Stimulated activated CD8-positive, alpha-beta memory T cell treated with anti-CD3 and anti-CD28 coated beads, Interleukin-7, amount 100 ng/mL, for 4 hours (primary cell): Measurements from ENCODE around the gene BRD7.

Source experiments
- DNase-seq, 2 donors: peaks; one replicate each; pipeline ENCODE4 v3.0.0-alpha.2; 2020; ENCODE audit warnings: low read depth in 2 of 2

BRD7 gene

DNA sequence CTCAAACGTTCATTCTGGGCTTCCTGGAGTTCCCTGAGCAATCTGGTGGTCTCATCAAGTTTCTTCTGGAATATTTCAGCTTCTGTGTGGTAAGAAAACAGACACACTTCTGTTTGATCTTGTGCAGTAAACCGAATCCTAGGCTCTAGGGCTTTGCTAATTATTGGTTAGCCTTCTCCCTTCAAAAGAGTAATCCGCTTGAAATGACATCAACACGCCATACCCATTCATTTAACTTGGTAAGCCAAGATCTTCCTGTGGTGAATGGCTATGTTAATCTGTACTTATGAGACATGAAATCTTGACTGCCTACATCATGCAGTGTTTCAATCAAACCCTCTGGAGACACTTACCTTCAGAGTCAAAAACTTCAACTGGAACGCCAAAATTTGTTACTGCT lies 48.5 kb downstream of the BRD7 start:
- no peak for DNase-seq

DNA sequence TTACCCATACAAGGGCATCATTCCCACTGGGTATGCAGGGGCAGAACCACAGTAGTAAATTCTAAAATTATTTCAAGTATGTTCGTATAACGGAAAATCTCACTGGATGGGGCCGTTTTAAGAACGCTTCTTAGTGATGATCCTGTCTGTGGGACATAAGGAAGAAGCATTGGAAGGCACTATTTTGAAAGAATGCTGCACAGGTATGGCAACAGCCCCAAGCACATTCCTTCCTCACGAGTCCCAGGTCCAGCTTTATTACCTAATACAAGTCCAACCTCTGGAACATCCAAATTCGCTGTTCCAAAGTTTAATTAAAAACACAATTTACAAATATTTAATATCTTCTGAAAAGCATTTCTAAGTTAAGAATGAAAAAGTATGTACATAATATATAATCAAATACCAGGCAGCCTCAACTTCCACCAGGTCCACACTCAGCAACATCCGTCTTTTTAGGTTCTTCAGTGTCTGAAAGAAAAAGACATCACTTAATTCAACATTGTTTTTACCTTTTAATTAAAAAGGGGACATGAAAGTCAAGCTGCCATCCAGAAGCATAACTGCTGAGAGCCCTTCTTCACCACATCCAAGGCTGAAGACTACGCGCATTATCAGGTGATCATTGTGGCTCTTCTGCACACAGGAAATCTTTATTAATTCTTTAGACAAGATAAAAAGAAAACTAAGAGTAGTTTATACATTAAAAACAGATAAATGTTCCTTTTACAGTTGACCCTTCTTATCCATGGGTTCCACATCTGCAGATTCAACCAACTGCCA lies 49.8 kb downstream of the BRD7 start:
- no peak for DNase-seq

DNA sequence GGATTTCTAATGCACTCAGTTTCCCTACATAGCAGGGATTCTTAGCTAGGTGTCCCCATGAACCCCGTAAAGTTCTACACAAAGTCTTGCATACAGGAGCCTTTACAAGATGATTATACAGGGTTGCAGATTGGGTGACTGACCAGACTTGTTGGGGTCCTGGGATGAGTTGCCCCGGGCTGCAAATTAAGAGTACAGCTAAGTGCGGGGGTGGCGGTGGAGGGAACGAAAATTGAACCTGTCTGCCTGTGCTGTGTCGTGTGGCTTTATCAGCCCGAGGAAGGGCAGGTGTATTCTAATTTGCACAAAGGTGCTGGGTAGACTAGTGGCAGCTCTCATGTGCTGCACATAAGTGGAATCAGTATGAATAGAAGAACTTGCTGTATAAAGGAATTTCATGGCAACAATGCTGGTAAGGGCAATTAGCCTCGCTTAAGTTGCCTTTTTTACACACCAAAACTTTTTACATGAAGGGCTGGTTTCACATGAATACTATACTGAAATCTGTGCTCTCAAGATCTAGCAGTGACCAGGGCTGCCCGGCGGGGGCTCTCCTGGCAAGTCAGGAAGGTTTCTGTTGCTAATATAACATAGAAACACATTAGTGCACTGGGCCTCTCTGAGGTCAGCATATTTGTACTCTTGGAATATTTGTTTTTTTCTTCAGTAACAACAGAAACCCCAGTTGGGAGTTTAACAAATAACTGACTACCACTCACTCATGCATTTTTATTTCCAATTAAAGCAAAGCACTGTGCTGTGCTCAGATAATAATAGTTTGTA lies 51.7 kb downstream of the BRD7 start:
- DNase-seq = no peak

DNA sequence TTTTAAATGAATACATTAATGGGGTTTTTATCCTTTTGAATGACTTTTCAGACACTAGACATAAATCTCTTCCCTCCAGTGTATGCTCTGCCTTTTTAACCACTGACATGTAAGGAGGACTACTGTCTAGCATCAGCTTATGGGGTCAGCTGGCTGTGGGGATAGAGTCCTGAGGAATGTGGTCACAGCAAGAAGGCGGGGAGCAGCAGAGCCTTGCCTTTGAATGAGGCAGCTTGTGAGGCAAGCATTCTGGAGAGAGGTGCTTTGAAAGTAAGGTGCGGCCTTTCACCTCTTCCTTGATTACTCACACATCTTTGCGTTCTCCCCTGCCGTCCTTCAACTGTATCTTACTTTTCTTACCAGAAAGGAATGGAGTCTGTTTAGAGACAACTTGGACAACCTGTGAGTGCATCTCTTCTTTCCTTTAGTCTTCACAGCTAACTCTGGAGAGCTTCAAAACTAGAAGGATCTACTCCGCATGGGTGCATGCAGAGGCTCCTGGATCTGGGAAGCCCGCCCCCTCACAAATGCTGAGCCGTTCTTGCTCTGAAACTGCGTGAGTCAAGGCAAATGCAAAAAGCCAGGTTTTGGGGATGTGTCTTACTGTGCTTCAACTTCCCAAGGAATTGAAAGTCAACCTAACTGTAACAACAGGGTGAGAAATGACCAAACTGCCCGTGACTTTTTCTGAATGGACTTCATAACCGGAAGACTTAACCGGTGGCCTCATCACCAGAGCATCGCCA lies 52.5 kb downstream of the BRD7 start:
- DNase-seq = no peak

DNA sequence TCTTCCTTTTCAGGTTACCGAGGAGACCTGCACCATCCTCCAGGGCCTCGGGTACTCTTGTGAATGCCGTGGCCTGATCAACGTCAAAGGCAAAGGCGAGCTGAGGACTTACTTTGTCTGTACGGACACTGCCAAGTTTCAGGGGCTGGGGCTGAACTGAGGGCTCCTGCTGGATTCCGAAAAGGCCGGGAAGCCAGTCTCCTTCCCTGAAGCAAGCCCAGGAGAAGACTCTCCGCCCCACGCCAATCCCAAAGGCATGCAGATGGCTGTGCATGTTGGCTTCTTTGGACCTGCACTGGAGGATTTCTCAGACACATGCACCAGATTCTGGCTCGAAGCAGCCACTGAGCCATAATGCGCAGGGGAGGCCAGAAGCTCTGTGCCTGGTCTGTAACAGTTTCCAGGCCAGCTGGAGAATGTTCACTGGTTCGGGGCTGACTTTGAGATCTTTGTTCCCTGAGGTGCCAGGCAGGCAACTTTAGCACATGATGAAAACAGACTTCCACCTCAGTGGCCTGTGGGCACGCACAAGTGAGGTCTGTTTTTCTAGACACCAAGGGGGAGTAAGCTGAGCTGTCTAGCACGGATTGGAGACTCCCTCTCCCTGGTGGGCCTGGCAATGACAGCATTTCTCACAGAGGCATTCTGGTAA lies 53.3 kb downstream of the BRD7 start:
- no peak for DNase-seq

DNA sequence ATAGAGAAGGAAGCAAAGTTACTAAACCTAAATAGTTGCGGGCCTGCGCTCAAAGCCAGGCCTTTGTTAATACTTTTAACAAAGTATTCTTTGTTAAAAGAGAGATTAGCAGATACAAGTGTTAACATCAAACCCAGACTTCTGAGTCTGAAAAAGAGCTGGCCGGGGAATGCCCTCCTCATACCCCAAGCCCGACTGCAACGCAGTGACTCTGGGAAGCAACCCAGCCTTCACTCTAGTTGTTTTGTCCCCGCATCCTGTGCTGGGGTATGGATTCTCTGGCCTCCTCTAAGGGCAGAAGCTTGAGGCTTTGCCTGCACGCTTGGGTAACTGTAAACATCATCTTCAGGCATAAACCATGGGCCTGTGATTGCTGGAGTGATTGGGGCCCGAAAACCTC lies 54.1 kb downstream of the BRD7 start:
- DNase-seq = no peak

DNA sequence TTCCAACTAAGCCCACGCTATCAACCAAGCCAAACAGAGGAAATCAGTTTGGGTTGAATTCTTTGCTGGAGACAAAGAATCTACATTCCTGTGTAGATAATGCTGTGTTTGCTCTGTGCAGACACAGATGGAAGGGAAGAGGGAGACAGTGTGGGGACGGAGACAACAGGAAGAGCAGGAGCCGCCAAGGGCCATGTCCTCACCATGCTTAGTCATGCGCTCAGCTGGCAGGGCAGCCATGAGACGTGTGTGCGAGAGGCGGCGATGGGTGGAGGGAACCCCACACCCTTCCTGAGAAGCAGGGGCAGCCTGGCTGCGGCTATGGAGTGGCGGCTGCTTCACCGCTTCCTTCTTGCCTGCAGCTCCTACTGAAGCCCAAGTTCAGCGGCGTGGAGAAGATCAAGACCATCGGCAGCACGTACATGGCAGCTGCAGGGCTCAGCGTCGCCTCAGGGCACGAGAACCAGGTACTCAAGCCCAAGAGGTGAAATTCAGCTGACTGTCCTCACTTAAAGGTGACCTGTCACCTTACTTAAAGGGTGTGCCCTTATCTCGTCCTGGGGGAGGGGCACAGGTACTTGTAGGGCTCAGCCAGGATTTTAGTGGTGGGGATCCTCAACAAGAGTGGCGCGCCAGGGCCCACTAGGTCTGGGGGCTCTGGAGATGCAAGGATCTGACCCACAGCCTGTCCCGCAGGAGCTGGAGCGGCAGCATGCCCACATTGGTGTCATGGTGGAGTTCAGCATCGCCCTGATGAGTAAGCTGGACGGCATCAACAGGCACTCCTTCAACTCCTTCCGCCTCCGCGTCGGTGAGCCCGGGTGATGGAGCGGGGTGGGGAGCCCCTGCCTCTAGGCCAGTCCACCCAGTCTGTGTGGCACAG lies 55.0 kb downstream of the BRD7 start:
- DNase-seq = peak in 1 of 2 donors; percentile 36

DNA sequence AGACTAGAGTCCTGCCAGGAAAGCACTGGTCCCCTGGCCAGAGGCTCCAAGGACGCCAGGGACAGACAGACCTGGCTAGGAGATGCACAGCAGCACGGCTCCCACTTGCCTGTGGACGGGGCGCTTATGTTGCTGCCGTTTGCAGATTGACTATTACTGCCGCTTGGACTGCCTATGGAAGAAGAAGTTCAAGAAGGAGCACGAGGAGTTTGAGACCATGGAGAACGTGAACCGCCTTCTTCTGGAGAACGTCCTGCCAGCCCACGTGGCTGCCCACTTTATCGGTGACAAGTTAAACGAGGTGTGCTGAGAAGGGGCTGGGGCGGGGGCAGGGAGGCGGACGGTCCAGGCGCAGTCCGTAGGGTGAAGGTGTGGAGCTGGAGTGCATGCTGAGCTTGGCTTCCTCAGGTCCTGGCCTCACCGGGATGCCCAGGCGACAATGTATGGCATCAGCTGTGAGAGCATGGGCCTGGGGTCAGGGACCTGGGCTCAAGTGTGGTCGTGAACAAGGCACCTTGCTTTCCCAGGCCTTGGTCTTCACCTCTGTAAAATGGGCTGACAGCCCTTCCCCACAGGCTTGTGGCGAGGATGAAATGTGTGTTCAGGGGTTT lies 56.8 kb downstream of the BRD7 start:
- DNase-seq = no peak

DNA sequence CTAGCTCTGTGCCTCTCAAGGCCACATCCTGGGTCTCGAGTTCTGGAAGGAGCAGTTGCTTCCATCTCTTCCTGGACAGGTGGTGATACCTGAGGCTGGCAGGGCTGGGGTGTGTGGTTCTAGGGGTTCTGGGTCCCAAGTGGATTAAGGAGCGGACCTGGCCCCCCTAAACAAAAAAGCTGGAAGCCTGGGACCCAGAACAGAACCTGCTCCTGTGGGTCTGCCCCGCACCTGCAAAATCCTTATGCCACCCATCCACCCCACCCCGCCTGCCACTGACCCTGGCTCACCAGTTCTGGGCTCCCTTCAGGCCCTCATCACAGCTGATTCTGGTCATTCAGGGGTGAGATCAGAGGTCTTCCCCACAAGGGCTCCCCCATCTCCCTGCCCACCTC lies 57.7 kb downstream of the BRD7 start:
- DNase-seq = no peak

DNA sequence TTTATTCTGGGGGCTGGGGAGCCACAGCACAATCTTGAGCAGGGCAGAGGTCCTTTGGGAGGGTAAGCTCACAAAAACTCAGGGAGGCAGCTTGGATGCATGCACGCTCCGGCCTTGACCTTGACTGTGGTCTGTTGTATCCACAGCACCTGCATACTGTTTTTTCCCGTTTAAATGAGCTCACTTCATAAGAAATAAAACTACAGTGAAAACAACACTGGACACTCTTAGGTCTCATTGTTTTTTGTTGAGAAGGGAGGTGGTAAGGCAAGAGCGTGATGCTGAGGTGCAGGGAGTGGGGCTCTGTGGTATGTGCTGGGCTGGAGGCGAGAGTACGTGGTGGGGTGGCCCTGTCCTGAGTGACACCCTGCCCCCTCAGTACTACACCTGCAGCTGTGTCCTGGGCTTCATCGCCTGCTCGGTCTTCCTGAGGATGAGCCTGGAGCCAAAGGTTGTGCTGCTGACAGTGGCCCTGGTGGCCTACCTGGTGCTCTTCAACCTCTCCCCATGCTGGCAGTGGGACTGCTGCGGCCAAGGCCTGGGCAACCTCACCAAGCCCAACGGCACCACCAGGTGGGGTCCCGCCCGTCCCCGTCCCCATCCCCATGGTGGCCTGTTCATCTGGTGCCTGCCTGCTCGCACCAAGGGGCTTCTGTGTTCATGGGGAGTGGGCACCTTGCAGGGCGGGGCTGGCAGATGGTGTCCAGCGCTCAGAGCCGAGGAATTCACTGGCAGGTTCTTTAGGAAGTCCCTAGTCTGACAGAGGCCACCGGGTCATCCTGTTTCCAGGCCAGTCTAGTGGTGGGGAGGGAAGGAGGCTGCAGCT lies 58.3 kb downstream of the BRD7 start:
- DNase-seq = no peak

DNA sequence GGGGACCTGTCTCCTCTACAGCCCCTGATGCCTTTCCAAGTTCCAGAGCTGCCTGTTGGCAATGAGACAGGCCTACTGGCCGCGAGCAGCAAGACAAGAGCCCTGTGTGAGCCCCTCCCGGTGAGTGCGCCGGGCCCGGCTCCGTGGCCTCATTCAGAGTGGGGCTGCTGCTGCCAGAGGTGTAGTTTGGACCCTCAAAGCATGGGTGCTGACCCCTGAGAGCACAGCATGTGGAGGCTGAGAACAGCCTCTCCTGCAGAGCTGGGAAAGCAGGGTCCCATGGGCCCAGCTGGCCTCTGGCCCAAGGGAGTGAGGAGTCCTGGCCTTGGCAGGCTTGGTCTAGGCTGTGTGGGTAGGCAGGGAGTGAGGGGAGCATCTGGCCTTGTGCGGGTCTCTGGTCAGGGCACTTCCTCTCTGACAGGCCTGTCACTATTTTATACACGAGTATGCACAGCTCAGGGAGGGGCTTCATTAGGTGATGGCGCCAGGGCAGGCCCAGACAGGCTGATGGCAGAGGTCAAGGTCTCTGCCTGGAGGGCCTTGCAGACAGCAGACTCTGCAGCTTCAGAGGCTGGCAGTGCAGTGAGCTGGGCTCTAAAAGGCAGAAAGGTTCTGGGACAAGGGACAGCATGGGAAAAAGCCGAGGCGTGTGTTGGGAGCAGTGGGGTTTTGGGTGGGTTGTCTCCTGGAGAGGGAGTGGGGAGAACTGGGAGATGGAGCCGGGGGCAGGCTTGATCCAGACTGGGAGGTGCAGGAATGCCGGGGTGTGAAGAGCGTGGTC lies 59.1 kb downstream of the BRD7 start:
- no peak for DNase-seq

DNA sequence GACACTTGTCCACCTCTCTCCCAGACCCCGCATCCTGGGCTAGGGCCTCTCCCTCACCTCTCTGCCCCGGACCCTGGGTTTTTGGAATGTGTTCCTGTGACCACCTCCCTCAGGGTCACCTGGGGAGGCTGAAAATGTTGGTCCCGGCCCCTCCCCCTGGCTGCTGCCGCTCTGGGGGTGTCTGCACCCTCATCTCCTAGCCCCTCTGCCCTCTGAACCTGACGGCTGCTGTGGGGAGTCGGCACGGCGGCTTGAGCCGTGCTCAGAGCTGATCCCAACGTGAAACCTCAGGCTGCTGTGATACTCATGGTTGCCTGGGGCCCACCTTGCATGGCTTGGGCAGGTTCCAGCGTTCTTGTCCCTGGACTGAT lies 59.6 kb downstream of the BRD7 start:
- DNase-seq = no peak

DNA sequence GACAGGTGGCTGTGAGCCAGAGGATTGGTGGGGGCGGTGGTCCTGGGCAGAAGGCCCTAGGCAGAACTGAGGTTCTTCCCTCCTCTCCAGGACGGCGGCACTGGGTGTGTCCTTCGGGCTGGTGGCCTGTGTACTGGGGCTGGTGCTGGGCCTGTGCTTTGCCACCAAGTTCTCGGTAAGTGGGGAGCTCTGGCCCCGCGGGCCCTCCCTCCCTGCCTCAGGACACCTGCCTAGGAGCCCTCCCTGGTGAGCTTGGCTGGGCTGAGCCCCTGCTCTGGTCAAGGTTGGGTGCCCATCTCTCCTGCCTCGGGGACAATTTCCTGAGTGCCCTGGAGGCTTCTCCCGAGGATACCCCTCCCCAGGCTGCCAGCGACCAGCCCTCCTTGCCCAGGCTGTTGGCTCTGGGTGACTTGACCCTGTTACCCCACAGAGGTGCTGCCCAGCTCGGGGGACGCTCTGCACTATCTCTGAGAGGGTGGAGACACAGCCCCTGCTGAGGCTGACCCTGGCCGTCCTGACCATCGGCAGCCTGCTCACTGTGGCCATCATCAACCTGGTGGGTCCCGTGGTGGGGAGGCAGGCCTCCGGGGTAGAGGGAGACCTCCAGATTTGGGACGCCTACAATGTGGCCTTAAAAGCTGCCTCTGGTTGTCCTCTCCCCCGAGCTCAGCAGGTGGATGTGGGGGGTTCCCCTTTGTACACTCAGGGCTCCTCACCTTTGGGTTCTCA lies 60.4 kb downstream of the BRD7 start:
- DNase-seq = no peak

DNA sequence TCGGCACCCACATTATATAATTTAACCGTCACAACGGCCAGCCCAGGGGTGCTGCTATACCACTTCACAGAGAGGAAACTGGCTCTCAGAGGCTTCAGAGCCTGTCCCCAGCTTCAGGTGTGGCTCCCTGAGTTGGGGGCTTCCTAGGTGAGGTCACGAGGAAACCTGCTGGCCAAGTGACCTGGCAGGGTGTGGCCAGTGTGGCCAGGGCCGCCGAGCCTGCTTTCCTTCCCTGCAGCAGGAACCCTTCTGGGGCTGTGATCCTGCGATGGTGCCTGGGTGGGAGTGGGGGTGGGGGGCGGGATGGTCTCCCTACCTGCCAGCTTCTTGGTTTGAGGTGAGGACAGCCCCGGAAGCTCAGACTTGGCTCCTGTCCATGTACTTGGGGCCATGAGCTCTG lies 62.5 kb downstream of the BRD7 start:
- no peak for DNase-seq

DNA sequence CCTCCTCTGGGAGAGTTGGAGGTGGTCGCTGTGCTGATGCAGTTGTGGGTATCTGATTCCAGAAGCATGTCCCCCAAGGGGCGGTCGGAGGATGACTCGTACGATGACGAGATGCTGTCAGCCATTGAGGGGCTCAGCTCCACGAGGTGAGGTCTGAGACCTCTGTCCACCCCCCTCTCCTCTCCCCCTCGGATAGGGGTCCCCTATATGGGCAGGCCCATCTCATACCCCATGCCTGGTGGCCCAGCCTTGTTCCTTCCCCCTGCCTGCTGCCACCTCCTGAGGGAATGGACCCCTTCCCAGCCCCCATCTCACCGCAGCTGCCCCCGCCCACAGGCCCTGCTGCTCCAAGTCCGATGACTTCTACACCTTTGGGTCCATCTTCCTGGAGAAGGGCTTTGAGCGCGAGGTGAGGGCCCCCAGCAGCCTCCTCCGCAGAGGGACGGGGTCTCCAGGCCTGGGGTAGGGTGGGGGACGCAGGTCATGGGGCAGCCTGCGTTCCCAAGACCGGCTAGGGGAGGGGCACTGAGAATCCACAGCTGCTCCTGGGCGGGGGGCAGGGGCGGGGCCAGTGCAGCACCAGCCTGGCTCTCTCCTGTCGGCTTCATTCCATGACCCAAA lies 63.2 kb downstream of the BRD7 start:
- DNase-seq = no peak

DNA sequence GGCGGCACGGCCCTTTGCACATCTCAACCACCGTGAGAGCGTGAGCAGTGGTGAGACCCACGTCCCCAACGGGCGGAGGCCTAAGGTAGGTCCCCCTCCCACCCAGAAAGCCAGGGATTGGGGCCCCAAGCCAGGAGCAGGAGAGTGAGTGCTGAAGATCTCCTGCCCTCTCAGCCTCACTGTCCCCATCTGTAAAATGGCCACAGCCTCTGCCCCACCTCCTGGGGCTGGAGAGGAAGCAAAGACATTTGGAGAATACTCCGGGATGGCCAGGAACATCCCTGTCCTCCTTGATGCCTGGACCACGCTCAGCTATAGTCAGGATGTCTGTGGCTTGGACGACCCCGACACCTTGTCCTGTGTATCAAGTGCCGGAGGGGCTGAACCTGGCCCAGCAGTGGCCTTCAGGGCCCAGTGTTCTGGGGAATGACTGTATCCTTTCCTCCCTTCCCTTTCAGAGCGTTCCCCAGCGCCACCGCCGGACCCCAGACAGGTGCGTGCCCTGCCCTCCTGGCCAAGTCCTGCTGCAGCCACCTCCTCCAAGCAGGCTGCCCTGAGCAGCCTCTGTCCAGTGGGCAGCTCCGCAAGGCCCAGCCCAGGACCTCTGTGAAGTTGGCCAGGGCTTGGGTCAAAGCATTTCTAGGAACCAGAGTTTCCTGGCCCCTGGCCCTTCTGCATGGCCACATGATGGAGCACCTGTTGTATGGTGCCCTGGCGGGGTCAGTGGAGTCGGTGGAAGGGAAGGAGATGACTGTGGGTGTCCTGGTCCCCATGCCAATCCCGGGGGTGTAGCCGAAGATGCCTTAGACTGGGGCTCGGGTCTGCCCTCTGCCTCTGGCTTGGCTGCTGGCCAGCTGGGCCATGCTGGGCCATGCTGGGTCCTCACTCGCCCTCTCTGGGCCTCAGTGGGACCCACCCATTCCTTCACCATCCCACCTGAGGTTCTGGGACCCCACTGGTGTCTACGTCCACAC lies 64.0 kb downstream of the BRD7 start:
- DNase-seq = no peak
